IgD-negative memory B cell (primary cell): ENCODE measurements around the gene HDAC7. TPM values are rescaled to one million over a fixed set of nuclear protein-coding genes. Genes with fewer than 3 reads are reported as not detected.

Source experiments
- H3K27ac Mint-ChIP-seq, 3 donors: one replicate each; pipeline ENCODE4 v1.8.0; 2020 to 2022; ENCODE audit warnings: mild to moderate bottlenecking in 3 of 3, mixed read lengths in 3 of 3, moderate library complexity in 1 of 3
- H3K27me3 Mint-ChIP-seq: one replicate; pipeline ENCODE4 v1.8.0; 2021; ENCODE audit warnings: mixed read lengths
- H3K36me3 Mint-ChIP-seq: one replicate; pipeline ENCODE4 v1.8.0; 2020; ENCODE audit warnings: mild to moderate bottlenecking, mixed read lengths
- H3K4me1 Mint-ChIP-seq, 3 donors: one replicate each; pipeline ENCODE4 v1.8.0; 2020 to 2022; ENCODE audit warnings: mixed read lengths in 3 of 3, mild to moderate bottlenecking in 1 of 3
- H3K4me3 Mint-ChIP-seq, 4 donors: one replicate each; pipeline ENCODE4 v1.8.0; 2020 to 2022; ENCODE audit warnings: mild to moderate bottlenecking in 4 of 4, mixed read lengths in 4 of 4, moderate library complexity in 3 of 4
- H3K9me3 Mint-ChIP-seq, 3 donors: one replicate each; pipeline ENCODE4 v1.8.0; 2020 to 2021; ENCODE audit warnings: mixed read lengths in 3 of 3, mild to moderate bottlenecking in 1 of 3
- polyA plus RNA-seq: library from polyadenylated mRNA; unstranded; fragments of 300-500 nt; fragmentation: Illumina TruSeq; gene quantifications from one replicate; pipeline ENCODE4 v1.2.3, GENCODE V29; 2021

Gene HDAC7
- polyA plus RNA-seq, 1 donor from 2014 or later, result 20.9 TPM

DNA sequence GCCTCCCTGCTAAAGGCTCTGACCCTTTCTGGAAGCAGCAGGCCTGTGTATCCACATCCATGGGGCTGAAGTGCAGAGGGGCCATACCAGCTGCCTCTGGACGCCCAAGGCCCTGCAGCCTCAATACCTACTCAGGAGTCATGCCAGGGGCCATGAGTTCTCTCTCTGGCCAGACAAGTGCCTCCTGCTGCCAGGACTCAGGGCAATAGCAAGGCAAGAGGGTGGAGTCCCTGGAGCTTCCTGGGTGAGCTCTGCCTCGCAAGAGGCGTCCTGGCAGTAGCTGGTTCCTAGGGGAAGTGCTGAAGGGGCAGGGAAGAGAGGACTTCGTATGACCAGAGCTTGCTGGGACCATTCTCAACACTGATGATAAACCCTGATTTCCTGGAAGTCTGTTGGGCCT is 83.5 kb downstream of the HDAC7 start:
- H3K36me3 Mint-ChIP-seq, result no peaks in the 10 kb centered on the region
- H3K4me1 Mint-ChIP-seq, result peaks cover 16 to 17% (median 17%) of the 10 kb centered on the region in 3 donors
- no peaks in the 10 kb centered on the region for H3K9me3 Mint-ChIP-seq
- H3K27me3 Mint-ChIP-seq, result peaks cover 2% of the 10 kb centered on the region
- H3K27ac Mint-ChIP-seq, result no peak overlapping the region
- no peak overlapping the region for H3K4me3 Mint-ChIP-seq

DNA sequence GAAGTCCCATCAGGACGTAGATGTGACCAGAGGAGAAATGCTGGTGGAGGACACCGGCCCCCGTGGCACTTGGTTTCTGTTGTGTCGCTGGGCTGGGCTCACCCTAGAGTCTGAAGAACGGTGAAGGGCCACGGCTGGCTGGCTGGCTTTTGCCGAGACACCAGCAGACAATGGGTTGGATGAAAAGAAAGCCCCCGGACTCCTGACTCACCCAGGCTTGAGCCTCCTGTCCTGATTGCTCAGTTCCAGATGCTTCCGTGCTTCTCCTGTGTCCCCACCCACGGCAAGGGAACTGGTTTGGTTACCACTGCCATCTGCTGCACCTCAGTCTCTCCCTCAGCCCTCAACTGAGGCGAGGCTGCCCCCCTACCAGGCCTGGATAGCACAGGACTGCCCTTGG is 84.1 kb downstream of the HDAC7 start:
- H3K36me3 Mint-ChIP-seq, result no peaks in the 10 kb centered on the region
- no peak overlapping the region for H3K27ac Mint-ChIP-seq
- no peak overlapping the region for H3K4me3 Mint-ChIP-seq
- H3K27me3 Mint-ChIP-seq, result peaks cover 2% of the 10 kb centered on the region
- peaks cover 11 to 14% (median 12%) of the 10 kb centered on the region in 3 donors for H3K4me1 Mint-ChIP-seq
- no peaks in the 10 kb centered on the region for H3K9me3 Mint-ChIP-seq

DNA sequence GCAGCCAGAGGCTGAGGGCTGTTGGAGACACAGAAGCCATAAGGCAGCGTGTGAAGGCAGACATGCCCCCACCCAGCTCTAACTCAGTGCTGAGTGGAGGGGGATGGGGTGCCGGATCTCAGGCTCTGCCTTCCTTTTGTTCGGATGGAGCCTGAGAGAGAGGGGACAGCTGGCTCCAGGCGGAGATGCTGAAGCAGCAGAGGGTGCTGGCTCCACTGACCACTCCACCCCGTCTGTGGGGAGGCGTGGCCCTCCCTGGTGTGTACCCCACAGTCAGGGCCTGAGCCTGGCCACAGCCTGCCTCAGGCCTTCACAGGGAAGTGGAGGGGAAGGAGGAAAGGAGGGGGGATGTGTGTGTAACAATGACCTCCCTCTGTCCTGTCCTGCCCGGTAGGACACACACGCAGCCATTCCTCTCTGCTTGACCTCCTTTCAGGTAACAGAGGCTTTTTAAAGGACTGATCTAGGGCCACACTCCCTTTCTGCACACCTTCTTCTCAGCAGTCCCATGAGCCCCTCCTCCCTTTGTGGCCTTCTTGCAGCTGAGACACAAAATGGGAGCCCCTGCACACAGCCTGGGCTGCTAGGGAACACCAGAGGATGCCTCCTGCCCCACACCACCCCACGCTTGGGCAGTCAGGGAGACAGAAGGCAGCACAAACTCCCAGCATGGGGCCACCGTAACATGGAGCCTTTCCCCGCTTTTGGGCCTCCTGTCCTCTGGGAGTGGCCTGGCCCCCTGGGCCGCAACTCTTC is 84.8 kb downstream of the HDAC7 start:
- H3K36me3 Mint-ChIP-seq, result no peaks in the 10 kb centered on the region

GRCh38 chr12:47733142-47733541 is 86.6 kb downstream of the HDAC7 start:
- no peak overlapping the region for H3K4me3 Mint-ChIP-seq
- H3K4me1 Mint-ChIP-seq, result no peaks in the 10 kb centered on the region
- H3K36me3 Mint-ChIP-seq, result no peaks in the 10 kb centered on the region
- H3K27me3 Mint-ChIP-seq, result peaks cover 2% of the 10 kb centered on the region
- H3K9me3 Mint-ChIP-seq, result no peaks in the 10 kb centered on the region
- no peak overlapping the region for H3K27ac Mint-ChIP-seq

More for the DNA sequence above, 84.8 kb downstream of the HDAC7 start:
- H3K9me3 Mint-ChIP-seq, result no peaks in the 10 kb centered on the region
- H3K27me3 Mint-ChIP-seq, result peaks cover 2% of the 10 kb centered on the region
- peaks cover 5 to 9% (median 9%) of the 10 kb centered on the region in 3 donors for H3K4me1 Mint-ChIP-seq
- no peak overlapping the region for H3K27ac Mint-ChIP-seq
- no peak overlapping the region for H3K4me3 Mint-ChIP-seq

Other genes with a start within 250 kb of the HDAC7 start
- 46.0 TPM for gene RPAP3, start 113.9 kb downstream of the HDAC7 start, polyA plus RNA-seq
- gene ENDOU, start 94.4 kb downstream of the HDAC7 start, polyA plus RNA-seq, result not detected
- gene RAPGEF3, start 61.0 kb downstream of the HDAC7 start, polyA plus RNA-seq, result 0.26 TPM
- gene SLC48A1, start 46.7 kb downstream of the HDAC7 start, polyA plus RNA-seq, result 21.7 TPM
- gene VDR, start 85.1 kb upstream of the HDAC7 start, polyA plus RNA-seq, result 0.61 TPM
- 41.4 TPM for gene TMEM106C, start 143.7 kb upstream of the HDAC7 start, polyA plus RNA-seq
- not detected for gene COL2A1, start 184.6 kb upstream of the HDAC7 start, polyA plus RNA-seq